ENCODE data around the gene MAP3K3.

DNA sequence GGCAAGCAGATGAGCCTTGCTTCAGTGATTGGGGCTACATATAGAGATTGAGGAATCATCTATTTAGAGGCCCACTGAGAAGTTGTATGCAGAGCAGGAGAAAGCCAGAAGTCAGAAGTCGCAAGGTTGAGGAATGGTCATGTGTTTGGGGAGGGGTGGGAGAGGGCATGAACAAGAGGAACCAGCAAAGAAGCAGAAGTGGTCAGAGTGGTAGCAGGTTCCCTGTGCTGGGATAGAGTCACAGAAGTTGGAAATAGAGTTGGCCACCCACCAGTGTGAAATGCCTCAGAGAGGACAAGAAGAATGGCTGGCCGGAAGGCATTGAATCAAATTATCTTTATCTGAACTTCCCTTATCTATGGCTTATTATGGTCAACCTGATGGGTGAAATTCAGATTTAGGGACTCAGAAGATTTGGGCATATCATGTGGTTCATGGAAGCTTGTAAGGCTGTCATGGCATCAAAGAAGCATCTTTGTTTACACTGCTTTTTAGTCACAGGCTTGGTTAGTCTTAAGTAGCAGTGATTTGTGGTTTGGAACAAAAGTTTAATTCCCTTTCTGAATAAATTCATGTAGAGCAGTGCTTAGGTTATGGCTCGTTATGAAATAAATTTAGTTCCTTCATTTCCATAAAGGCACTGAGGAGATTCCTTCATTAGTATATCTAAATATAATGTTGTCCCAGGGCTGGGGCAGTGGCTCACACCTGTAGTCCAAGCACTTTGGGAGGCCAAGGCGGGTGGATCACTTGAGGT is 19.7 kb downstream of the MAP3K3 start:
- TF ChIP-seq, protein P1, sequence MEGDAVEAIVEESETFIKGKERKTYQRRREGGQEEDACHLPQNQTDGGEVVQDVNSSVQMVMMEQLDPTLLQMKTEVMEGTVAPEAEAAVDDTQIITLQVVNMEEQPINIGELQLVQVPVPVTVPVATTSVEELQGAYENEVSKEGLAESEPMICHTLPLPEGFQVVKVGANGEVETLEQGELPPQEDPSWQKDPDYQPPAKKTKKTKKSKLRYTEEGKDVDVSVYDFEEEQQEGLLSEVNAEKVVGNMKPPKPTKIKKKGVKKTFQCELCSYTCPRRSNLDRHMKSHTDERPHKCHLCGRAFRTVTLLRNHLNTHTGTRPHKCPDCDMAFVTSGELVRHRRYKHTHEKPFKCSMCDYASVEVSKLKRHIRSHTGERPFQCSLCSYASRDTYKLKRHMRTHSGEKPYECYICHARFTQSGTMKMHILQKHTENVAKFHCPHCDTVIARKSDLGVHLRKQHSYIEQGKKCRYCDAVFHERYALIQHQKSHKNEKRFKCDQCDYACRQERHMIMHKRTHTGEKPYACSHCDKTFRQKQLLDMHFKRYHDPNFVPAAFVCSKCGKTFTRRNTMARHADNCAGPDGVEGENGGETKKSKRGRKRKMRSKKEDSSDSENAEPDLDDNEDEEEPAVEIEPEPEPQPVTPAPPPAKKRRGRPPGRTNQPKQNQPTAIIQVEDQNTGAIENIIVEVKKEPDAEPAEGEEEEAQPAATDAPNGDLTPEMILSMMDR (IDR thresholded peaks at IDR 0.05), result no peak
- TF ChIP-seq POLR2A (IDR thresholded peaks at IDR 0.05), result no peak

Data from body of pancreas (tissue), 4 donors.